ENCODE measurements around the gene VIL1. TPM values are rescaled to one million over a fixed set of nuclear protein-coding genes. Genes with fewer than 3 reads are reported as not detected.

Gene VIL1
- polyA plus RNA-seq, 3 donors, result not detected

- Mint-ChIP-seq H3K4me1 (peaks cover 6% of the 10 kb centered on the region), H3K36me3 (no peaks in the 10 kb centered on the region), H3K27me3 (ENCODE audit: low read depth in 3 of 3) (peaks cover 0 to 6% (median 3%) of the 10 kb centered on the region in 3 donors), H3K9me3 (no peaks in the 10 kb centered on the region), H3K27ac (no peak overlapping the region), H3K4me3 (no peak overlapping the region)
- Histone ChIP-seq H4K20me1 (ENCODE audit: insufficient read depth, low read length) (no peaks in the 10 kb centered on the region), H2AFZ (ENCODE audit: insufficient read depth, low read depth, low read length, poor library complexity, severe bottlenecking) (no peak overlapping the region), H3K27ac (ENCODE audit: low read depth in 1 of 2, low read length in 2 of 2) (no peak overlapping the region), H3K4me2 (replicated peaks; ENCODE audit: extremely low read depth, low read length, poor library complexity, severe bottlenecking) (no peak overlapping the region), H3K36me3 (replicated peaks in 1 of 2; ENCODE audit: control insufficient read depth in 1 of 2, insufficient read depth in 2 of 2, low read length in 2 of 2) (no peaks in the 10 kb centered on the region), H3K79me2 (ENCODE audit: insufficient read depth, low read length) (no peaks in the 10 kb centered on the region), H3K9ac (ENCODE audit: insufficient read depth, low read length, poor library complexity, severe bottlenecking) (no peak overlapping the region), H3K27me3 (ENCODE audit: control insufficient read depth in 2 of 2, insufficient read depth in 2 of 2, low read length in 2 of 2) (no peaks in the 10 kb centered on the region), H3K4me1 (ENCODE audit: control insufficient read depth in 1 of 2, insufficient read depth in 2 of 2, low read length in 2 of 2) (no peaks in the 10 kb centered on the region), H3K9me3 (replicated peaks in 1 of 2; ENCODE audit: control insufficient read depth in 1 of 2, insufficient read depth in 1 of 2, low read length in 2 of 2) (no peaks in the 10 kb centered on the region), H3K4me3 (replicated peaks in 1 of 3; ENCODE audit: low read depth in 2 of 3, low read length in 3 of 3) (no peak overlapping the region)
- WGBS (ENCODE audit: insufficient coverage), result 89% methylated on average over 3 of the region's 9 CpGs
- intact Hi-C loops (cut with micrococcal nuclease), result loop anchor here in 1 of 2 donors (10.0 kb wide), 1 partner anchor 71 kb away; no protein-coding TSS in a partner anchor
- TF ChIP-seq CTCF (IDR thresholded peaks at IDR 0.05), result no peak
- DNase-seq, result no peak
Measured at GRCh38 chr2:218423584-218423983, 4.7 kb downstream of the VIL1 start.

- Histone ChIP-seq H2AFZ (ENCODE audit: insufficient read depth, low read depth, low read length, poor library complexity, severe bottlenecking) (no peak overlapping the region), H3K79me2 (ENCODE audit: insufficient read depth, low read length) (no peaks in the 10 kb centered on the region), H3K9ac (ENCODE audit: insufficient read depth, low read length, poor library complexity, severe bottlenecking) (no peak overlapping the region), H3K4me3 (replicated peaks in 1 of 3; ENCODE audit: low read depth in 2 of 3, low read length in 3 of 3) (no peak overlapping the region), H3K27me3 (ENCODE audit: control insufficient read depth in 2 of 2, insufficient read depth in 2 of 2, low read length in 2 of 2) (no peaks in the 10 kb centered on the region), H3K4me1 (ENCODE audit: control insufficient read depth in 1 of 2, insufficient read depth in 2 of 2, low read length in 2 of 2) (no peaks in the 10 kb centered on the region), H3K36me3 (replicated peaks in 1 of 2; ENCODE audit: control insufficient read depth in 1 of 2, insufficient read depth in 2 of 2, low read length in 2 of 2) (no peaks in the 10 kb centered on the region), H3K4me2 (replicated peaks; ENCODE audit: extremely low read depth, low read length, poor library complexity, severe bottlenecking) (no peak overlapping the region), H4K20me1 (ENCODE audit: insufficient read depth, low read length) (no peaks in the 10 kb centered on the region), H3K27ac (ENCODE audit: low read depth in 1 of 2, low read length in 2 of 2) (no peak overlapping the region), H3K9me3 (replicated peaks in 1 of 2; ENCODE audit: control insufficient read depth in 1 of 2, insufficient read depth in 1 of 2, low read length in 2 of 2) (no peaks in the 10 kb centered on the region)
- intact Hi-C loops (cut with micrococcal nuclease), result loop anchor here in 1 of 2 donors (10.0 kb wide), 1 partner anchor 69 kb away; no protein-coding TSS in a partner anchor
- H3K27ac Mint-ChIP-seq, result no peak overlapping the region
- WGBS (ENCODE audit: insufficient coverage), result 88% methylated on average over 7 of the region's 10 CpGs
- H3K36me3 Mint-ChIP-seq, result no peaks in the 10 kb centered on the region
- H3K4me1 Mint-ChIP-seq, result peaks cover 6% of the 10 kb centered on the region
- H3K27me3 Mint-ChIP-seq (ENCODE audit: low read depth in 3 of 3), result peaks cover 0 to 6% (median 3%) of the 10 kb centered on the region in 3 donors
- H3K4me3 Mint-ChIP-seq, result no peak overlapping the region
- no peaks in the 10 kb centered on the region for H3K9me3 Mint-ChIP-seq
- no peak for DNase-seq
- TF ChIP-seq CTCF (IDR thresholded peaks at IDR 0.05), result no peak
Measured at GRCh38 chr2:218425531-218425930, 6.6 kb downstream of the VIL1 start.
